Peyer's patch (tissue), 4 donors: ENCODE measurements around the gene ZYX. TPM values are rescaled to one million over a fixed set of nuclear protein-coding genes. Genes with fewer than 3 reads are reported as not detected.
A peak's percentile ranks its signal among the peaks of the same experiment; 100 is the strongest.

ENCODE experiments used
- DNase-seq, 3 donors: peaks; one replicate each; pipeline ENCODE4 v3.0.0-alpha.2; 2017 to 2019
- H3K27ac ChIP-seq, 4 donors: fragments of 200-600 bp; sonication (generic); one replicate each; pipeline ENCODE4 v1.5.1; 2016 to 2019
- H3K27me3 ChIP-seq, 2 donors: fragments of 200-600 bp; sonication (generic); one replicate each; pipeline ENCODE4 v1.5.1; 2019
- H3K36me3 ChIP-seq, 3 donors: fragments of 200-600 bp; sonication (generic); one replicate each; pipeline ENCODE4 v1.5.1; 2016 to 2019
- H3K4me1 ChIP-seq, 4 donors: fragments of 200-600 bp; sonication (generic); one replicate each; pipeline ENCODE4 v1.5.1; 2016 to 2019
- H3K4me3 ChIP-seq, 4 donors: fragments of 200-600 bp; sonication (generic); 1 replicate in 3 of 4; 2 replicates in 1 of 4; pipeline ENCODE4 v1.5.1; 2016 to 2019; ENCODE audit warnings: mild to moderate bottlenecking in 1 of 4
- H3K9me3 ChIP-seq, 4 donors: fragments of 200-600 bp; sonication (generic); one replicate each; pipeline ENCODE4 v1.5.1; 2016 to 2019; ENCODE audit warnings: mild to moderate bottlenecking in 1 of 4
- POLR2A ChIP-seq, 2 donors: fragments of 450-650 bp; IDR thresholded peaks; one replicate each; pipeline ENCODE4 v1.5.1; 2017; ENCODE audit warnings: antibody characterized with exemption in 2 of 2, mild to moderate bottlenecking in 2 of 2, moderate library complexity in 2 of 2
- total RNA-seq, 4 donors: library from RNA; depleted of rRNA; stranded (reverse); fragments of >200 nt; gene quantifications; one replicate each; pipeline ENCODE4 v1.1.0, GENCODE V29; 2016
- TF ChIP-seq, protein P1 (sequence below), 6 experiments: fragments of 450-650 bp in 4 of 6; fragments of 200-600 bp in 2 of 6; sonication (generic) in 1 of 6; IDR thresholded peaks; one replicate each; pipeline ENCODE4 v1.5.1; 2017 to 2019; ENCODE audit warnings: antibody characterized with exemption in 6 of 6, mild to moderate bottlenecking in 3 of 6, moderate library complexity in 1 of 6

The ZYX gene
- total RNA-seq, 4 donors from 2014 or later, result 47.0 to 88.0 (median 55.9) TPM

DNA sequence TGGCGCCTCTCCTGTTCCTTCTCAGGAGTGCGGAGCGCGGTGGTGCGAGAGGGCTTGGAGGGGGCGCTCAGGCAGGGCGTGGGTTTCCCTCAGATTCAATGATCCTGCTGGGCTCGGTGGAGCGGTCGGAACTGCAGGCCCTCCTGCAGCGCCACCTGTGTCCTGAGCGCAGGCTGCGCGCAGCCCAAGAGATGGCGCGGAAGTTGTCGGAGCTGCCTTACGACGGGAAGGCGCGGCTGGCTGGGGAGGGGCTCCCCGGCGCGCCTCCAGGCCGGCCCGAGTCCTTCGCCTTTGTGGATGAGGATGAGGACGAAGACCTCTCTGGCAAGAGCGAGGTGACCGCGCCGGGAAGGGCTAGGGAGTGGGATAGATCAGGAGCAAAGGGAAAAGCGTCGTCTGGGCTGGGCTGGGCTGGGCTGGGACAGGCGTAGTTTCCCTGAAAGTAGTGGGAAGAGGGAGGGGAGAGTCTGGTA lies 35.7 kb upstream of the ZYX start:
- no peaks in the 10 kb centered on the region for H3K9me3 ChIP-seq
- H3K27me3 ChIP-seq, result no peaks in the 10 kb centered on the region
- peaks cover 0 to 6% (median 0%) of the 10 kb centered on the region in 4 donors for H3K4me1 ChIP-seq
- peak overlapping the region in 2 of 4 donors; percentile 30 to 41 for H3K4me3 ChIP-seq
- no peak overlapping the region for H3K27ac ChIP-seq
- TF ChIP-seq POLR2A (IDR thresholded peaks at IDR 0.05), result no peak
- TF ChIP-seq, protein P1, sequence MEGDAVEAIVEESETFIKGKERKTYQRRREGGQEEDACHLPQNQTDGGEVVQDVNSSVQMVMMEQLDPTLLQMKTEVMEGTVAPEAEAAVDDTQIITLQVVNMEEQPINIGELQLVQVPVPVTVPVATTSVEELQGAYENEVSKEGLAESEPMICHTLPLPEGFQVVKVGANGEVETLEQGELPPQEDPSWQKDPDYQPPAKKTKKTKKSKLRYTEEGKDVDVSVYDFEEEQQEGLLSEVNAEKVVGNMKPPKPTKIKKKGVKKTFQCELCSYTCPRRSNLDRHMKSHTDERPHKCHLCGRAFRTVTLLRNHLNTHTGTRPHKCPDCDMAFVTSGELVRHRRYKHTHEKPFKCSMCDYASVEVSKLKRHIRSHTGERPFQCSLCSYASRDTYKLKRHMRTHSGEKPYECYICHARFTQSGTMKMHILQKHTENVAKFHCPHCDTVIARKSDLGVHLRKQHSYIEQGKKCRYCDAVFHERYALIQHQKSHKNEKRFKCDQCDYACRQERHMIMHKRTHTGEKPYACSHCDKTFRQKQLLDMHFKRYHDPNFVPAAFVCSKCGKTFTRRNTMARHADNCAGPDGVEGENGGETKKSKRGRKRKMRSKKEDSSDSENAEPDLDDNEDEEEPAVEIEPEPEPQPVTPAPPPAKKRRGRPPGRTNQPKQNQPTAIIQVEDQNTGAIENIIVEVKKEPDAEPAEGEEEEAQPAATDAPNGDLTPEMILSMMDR (IDR thresholded peaks at IDR 0.05), result peak in 5 of 6 experiments; percentile 38 to 73 (median 63)
- H3K36me3 ChIP-seq, result no peaks in the 10 kb centered on the region
- peak; percentile 63 to 87 (median 77) for DNase-seq

DNA sequence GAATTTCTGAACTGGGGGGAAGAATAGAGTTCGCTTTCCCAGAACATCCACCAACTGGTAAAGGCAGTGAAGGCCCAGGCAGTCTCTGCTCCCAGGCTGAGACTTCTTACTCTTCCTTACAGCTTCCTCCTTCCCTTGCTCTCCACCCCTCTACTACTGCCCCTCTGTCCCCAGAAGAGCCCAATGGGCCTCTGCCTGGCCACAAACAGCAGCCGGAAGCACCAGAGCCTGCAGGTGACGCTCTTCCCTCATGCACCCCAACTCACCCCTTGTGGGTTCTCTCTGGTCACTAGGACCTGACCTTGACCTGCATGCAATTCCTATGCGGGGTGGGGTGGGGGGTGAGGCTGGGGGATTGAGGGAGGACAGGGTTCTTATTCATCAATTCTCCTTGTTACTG lies 35.1 kb upstream of the ZYX start:
- Histone ChIP-seq H3K27ac (no peak overlapping the region), H3K4me3 (no peak overlapping the region)

DNA sequence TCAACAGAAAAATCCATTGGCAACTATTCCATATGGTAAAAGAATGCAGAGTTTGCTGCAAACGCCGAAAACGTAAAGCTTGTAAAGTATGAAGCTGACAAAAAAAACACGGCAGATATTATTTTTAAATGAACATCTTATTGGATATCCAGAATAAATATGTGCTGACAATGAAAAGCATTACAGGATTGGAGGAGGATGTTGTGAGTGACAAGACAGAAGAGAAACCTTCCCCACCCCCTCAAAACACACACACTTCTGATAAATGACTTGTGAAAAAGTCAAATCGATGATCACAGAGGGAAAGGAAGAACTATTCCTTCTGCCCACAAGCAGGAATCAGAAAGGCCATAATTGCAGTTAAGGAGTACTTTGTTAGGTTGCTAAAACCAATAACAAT lies 33.2 kb upstream of the ZYX start:
- Histone ChIP-seq H3K9me3 (no peaks in the 10 kb centered on the region), H3K4me1 (peaks cover 0 to 6% (median 0%) of the 10 kb centered on the region in 4 donors), H3K36me3 (no peaks in the 10 kb centered on the region), H3K4me3 (no peak overlapping the region), H3K27ac (no peak overlapping the region), H3K27me3 (no peaks in the 10 kb centered on the region)
- DNase-seq, result no peak
- TF ChIP-seq POLR2A (IDR thresholded peaks at IDR 0.05), result no peak
- TF ChIP-seq, protein P1 (IDR thresholded peaks at IDR 0.05), result no peak

More for the DNA sequence above, 35.1 kb upstream of the ZYX start:
- TF ChIP-seq, protein P1 (IDR thresholded peaks at IDR 0.05), result no peak
- TF ChIP-seq POLR2A (IDR thresholded peaks at IDR 0.05), result no peak
- Histone ChIP-seq H3K36me3 (no peaks in the 10 kb centered on the region), H3K27me3 (no peaks in the 10 kb centered on the region), H3K9me3 (no peaks in the 10 kb centered on the region), H3K4me1 (peaks cover 0 to 6% (median 0%) of the 10 kb centered on the region in 4 donors)
- no peak for DNase-seq

DNA sequence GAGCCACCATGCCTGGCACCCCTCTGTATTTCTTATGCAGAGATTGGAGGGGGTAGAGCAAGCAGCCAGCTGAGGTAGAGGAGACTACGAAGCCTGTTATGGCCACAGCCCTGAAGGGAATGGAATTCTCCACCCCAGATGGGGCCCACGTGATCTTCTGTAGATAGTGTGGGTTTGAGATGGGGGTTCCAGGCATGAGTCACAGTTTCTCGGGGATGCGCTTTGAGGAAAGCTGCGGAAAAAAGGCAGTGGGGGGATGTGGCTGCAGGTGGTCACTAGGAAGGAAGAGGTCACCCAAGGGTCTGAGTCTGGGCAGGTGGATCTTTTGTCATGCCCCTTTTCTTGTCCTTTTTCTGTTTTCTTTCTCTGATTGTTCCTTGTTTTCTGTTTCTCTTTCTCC lies 30.1 kb upstream of the ZYX start:
- H3K27ac ChIP-seq, result no peak overlapping the region
- TF ChIP-seq POLR2A (IDR thresholded peaks at IDR 0.05), result no peak
- TF ChIP-seq, protein P1 (IDR thresholded peaks at IDR 0.05), result no peak
- H3K4me3 ChIP-seq, result no peak overlapping the region
- no peaks in the 10 kb centered on the region for H3K9me3 ChIP-seq
- DNase-seq, result no peak
- H3K4me1 ChIP-seq, result no peaks in the 10 kb centered on the region
- no peaks in the 10 kb centered on the region for H3K27me3 ChIP-seq
- H3K36me3 ChIP-seq, result no peaks in the 10 kb centered on the region

DNA sequence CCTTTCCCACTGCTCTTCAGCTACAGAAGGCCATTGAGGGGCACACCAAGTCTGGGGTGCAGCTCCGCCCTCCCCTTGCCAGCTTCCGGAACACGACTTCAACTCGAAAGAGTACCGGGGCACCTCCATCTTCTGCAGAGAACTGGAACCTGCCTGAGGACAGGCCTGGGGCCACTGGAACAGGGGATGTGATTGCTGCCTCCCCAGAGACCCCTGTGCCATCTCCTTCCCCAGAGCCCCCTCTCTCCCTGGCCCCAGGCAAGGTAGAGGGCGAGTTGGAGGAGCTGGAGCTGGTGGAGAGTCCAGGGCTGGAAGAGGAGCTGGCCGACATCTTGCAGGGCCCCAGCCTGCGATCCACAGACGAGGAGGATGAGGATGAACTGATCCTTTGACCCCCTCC lies 29.6 kb upstream of the ZYX start:
- DNase-seq, result no peak
- no peak for TF ChIP-seq POLR2A (IDR thresholded peaks at IDR 0.05)
- TF ChIP-seq, protein P1 (IDR thresholded peaks at IDR 0.05), result no peak
- Histone ChIP-seq H3K9me3 (no peaks in the 10 kb centered on the region), H3K27ac (no peak overlapping the region), H3K27me3 (no peaks in the 10 kb centered on the region), H3K4me1 (no peaks in the 10 kb centered on the region), H3K4me3 (no peak overlapping the region), H3K36me3 (no peaks in the 10 kb centered on the region)

DNA sequence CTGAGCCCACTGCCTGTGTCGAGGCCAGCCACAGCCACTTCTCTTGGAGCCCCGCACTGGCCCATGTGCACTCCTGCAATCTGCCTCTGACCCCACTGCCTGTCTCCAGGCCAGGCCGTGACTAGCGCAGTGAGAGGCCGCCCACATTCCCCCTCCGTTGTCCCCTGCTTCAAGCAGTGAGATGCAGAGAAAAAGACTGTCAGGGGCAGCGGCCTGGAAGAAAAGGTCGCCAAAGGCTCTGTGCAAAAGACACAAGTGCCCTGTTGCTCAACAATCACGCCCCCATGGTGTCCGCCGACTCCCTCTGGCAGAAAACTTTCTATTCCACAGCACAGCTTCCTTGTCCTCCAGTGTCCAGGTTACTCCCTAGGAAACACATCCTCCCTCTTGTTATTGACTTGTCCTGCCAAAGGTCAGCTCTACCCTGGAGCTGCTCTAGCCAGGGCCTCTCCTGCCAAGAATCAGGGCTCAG lies 28.6 kb upstream of the ZYX start:
- TF ChIP-seq, protein P1 (IDR thresholded peaks at IDR 0.05), result no peak
- no peak for TF ChIP-seq POLR2A (IDR thresholded peaks at IDR 0.05)
- H3K4me3 ChIP-seq, result no peak overlapping the region
- H3K9me3 ChIP-seq, result no peaks in the 10 kb centered on the region
- no peak for DNase-seq
- no peak overlapping the region for H3K27ac ChIP-seq
- no peaks in the 10 kb centered on the region for H3K27me3 ChIP-seq
- no peaks in the 10 kb centered on the region for H3K4me1 ChIP-seq
- no peaks in the 10 kb centered on the region for H3K36me3 ChIP-seq
